ENCODE results near the gene MLXIP.
"Not testable (repeated sequence)": the region's sequence is repeated elsewhere in the genome, so short reads cannot be mapped to it uniquely, and the experiment has no call there.

The MLXIP gene

DNA sequence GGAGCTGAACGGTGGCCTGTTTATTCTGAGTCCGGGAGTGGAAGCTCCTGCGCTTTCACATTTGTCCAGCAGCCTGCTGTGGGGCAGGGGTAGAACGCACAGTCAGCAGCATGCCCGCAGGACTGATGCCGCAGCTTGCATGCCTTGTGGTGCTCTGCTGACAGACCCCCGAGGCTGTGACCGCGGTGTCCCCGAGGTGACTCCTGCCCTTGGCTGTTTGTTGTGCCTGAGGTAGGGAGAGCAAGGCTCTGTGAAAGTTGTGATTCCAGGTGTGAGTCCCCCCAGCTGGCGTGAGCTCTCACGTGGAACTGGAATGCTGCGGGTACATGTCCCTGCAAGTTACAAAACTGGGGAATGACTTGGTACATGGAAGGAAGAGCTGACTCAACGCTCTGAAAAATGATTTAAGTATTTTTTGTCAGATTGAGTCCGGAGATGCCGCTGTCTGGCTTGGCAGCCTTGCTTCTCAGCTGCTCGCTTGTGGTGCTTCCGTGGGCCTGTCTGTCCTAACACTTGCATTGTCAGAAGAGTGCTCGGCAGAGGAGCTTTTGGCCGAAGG lies 18.1 kb downstream of the MLXIP start:
- no peak for DNase-seq (ENCODE audit: low read depth in 2 of 2)

DNA sequence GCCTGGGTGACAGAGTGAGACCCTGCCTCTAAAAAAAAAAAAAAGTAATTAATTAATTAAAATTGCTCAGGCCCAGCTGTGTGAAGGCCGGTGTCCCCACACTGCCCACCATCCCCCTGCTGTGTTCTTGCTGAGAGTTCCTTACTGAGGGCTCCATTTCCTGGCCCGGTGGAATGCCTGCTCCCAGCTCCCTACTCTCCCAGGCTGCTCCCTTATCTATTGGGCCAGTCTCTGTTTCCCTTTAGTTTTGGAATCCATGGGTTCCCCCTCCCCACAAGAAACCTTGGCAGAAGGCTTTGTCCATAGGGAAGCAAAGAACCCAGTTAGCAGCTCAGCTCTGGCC lies 19.0 kb downstream of the MLXIP start:
- DNase-seq (ENCODE audit: low read depth in 2 of 2) = no peak

DNA sequence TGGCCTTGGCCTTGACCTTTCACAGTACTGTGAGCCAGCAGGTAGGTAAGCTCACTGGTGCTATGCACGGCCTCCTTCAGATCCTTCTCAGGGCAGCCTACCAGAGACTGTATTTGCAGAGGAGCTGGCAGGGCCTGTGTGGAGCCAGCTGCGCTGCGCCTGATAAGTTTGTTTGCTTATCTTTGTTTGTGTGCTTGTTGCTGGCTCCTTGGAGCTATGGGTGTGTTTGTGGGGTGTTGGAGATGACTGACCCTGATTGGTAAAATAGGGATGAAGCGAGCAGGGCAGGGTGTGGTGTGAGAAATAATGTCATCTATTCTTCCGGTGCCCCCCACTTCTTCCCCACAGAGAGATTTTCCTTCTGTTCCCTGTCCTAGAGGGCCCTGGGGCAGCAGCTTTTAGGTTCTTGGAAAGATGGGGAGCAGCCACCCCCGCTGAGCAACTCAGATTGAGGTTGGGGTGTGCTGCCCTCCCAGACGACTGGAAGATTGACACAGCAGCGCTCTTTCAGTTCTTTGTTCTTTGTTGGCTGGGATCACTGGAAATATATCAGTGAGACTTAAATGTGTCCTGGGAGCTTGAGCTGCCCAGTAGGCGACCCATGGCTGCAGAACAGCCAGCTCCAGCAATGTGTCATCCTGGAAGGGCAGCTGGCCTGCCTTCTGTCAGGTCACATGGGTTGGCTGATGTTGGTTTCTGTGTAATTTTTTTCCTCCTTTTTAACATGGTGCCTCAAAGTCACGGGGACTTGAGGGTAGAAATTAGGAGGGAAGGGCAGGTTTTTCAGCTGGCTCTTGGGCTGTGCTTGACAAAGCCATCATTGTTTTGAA lies 19.6 kb downstream of the MLXIP start:
- no peak for DNase-seq (ENCODE audit: low read depth in 2 of 2)

DNA sequence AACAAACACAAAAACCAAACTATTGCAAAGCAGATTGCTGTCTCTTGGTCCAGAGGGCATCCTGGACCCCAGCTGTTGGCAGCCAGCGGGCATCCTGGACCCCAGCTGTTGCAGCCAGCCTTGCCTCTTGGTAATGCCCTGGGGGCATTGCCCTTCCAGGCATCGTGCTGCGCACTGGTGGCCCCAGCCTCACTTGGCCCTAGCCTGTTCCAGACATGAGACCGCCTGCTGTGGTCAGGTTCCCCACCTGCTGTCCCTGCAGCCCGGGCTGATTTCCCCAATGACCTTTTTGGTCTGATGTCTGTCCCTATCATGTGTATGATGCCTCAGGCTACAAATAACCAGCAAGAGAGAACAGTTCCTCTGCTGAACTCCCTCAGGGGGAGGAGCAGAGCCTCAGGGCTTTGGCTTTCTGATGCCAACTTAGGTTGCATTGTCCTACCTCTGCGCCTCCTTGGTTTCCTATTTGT lies 20.8 kb downstream of the MLXIP start:
- DNase-seq (ENCODE audit: low read depth in 2 of 2) = no peak

DNA sequence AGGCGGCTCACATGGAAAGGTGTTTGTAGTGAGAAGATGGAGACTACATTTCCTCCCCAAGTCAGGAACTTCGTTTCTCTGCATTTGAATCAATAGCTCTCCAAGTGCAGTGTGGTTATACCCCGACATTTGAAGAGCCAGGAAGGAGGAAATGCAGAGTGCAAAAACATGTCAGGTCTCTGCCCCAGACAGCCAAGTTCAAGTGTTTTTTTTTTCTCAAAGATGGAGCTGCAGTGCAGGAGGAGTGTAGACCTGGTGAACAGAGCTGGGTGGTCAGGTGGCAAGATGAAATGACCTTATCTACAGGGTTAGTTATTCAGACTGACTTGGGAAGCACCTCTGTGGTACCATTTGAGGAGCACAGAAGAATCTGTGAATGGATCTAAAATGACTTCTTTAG lies 21.3 kb downstream of the MLXIP start:
- DNase-seq (ENCODE audit: low read depth in 2 of 2) = no peak

DNA sequence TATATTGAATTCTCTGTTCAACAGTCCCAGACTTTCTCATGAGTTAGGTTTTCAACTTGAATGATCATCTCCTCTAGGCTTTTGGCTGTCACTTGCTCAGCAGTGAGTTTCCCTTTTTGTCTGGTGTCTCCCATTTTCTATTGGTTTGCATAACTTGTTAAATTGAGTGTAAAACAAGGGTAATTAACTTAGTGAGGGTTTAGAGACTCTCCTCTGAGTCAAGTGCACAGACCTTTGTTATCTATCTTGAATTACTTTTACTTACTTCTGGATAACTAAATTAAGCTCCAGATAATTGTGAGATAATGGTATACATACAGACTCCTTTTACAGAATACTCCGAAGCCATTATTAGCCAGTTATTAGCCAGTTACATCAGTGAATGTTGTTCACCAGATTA lies 22.0 kb downstream of the MLXIP start:
- no peak for DNase-seq (ENCODE audit: low read depth in 2 of 2)

DNA sequence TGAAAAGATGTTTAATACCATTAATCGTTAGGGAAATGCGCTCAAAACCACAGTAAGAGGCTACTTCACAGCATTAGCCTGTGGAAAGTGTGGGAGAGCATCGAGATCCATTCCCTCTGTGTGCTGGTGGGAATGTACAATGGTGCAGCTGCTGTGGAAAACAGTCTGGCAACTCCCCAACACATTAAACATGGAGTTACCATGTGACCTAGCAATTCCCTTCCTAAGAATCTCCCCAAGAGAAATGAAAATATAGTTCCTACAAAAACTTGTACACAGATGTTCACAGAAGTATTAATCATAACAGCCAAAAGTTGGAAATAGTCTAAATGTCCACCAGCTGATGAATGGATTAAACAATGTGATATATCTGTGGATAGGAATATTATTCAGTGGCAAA lies 23.8 kb downstream of the MLXIP start:
- DNase-seq (ENCODE audit: low read depth in 2 of 2) = no peak

DNA sequence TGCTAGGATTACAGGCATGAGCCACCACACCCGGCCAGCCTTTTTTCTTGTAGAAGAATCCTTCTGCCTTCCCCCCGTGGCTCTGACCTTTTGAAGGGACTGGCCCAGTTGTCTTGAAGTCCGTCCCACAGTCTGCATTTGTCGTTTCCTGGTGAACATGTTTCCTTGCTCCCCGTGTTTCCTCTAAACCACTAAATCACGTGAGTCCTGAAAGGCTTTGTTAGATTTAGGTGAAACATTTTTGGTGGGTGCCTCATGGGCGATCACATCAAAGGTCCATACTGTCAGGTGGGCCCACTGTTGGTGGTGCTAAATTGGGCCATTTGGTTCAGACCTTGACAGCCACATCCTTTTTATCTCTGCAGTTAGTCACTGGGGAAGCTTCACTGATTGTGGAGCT lies 26.3 kb downstream of the MLXIP start:
- no peak for DNase-seq (ENCODE audit: low read depth in 2 of 2)

DNA sequence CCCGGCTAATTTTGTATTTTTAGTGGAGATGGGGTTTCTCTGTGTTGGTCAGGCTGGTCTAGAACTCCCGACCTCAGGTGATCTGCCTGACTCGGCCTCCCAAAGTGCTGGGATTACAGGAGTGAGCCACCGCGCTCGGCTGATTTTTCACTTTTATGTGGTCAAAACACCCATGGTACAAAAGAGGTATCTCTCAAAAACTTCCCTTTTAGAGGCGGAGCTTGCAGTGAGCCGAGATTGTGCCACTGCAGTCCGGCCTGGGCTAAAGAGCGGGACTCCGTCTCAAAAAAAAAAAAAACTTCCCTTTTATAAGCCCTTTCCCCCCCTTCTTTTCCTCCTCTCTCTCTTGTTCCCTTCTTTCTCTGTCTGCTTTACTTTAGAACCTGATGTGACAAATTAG lies 26.9 kb downstream of the MLXIP start:
- not testable (repeated sequence) for DNase-seq (ENCODE audit: low read depth in 2 of 2)

DNA sequence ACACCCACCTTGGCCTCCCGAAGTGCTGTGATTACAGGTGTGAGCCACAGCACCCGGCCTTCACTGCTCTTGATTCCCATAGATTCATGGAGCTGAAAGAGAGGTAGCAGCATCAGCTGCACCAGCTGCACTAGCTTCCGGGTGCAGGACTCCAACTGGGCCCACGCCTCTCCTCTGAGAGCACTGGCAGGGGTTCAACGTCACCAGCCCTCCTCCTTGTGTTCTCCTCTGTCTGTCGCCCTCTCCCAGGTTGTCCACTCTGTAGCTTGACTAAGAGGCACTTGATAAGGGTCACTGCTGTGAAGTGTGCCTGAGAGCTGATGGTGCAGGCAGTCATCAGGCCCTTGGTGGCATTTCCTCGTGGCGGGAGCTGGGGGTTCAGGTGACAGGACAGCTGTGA lies 28.3 kb downstream of the MLXIP start:
- DNase-seq (ENCODE audit: low read depth in 2 of 2) = no peak

DNA sequence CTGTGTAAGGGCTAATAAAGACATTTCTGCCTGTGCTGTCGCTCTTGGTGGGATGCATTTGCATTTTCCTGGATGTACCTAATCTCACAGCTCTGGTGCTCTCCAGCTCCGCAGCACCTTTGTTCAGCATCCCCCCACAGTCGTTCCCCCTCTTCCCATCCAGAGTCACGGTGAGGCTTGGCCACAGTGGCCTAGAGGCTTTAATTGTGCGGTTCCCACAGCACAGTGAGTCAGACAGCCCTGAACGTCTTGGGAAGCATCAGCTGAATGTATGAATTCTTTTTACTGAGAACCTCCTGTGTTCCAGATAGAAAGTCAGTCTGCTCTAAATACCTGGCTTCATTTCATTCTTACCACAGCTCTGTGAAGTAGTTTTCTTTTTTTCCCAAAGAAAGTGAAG lies 28.7 kb downstream of the MLXIP start:
- no peak for DNase-seq (ENCODE audit: low read depth in 2 of 2)

DNA sequence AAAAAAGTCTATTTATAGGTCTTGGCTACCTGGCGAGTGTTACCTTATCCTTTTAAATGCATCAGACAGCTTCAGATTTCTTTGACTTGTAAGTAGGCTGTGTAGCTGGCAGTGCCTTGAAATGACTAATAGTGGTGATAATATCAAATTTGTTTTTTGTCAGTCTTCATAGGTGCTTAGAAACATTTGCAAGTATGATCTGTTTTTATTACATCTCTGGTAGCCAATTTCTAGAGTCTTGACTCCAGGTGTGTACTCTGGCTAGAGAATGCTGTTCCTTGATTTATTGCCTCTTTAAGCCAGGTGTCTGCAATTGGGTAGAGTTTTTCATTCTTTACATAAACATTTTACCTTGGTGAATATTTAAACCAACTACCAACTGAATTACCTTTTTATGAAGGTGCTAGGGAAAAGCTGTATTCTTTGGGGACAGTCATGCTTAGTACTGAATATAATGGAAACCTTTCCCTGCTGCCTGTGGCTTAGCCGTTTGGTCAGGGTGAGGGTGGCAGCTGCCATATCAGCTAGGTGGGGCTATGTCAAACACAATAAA lies 32.6 kb downstream of the MLXIP start:
- no peak for DNase-seq (ENCODE audit: low read depth in 2 of 2)

DNA sequence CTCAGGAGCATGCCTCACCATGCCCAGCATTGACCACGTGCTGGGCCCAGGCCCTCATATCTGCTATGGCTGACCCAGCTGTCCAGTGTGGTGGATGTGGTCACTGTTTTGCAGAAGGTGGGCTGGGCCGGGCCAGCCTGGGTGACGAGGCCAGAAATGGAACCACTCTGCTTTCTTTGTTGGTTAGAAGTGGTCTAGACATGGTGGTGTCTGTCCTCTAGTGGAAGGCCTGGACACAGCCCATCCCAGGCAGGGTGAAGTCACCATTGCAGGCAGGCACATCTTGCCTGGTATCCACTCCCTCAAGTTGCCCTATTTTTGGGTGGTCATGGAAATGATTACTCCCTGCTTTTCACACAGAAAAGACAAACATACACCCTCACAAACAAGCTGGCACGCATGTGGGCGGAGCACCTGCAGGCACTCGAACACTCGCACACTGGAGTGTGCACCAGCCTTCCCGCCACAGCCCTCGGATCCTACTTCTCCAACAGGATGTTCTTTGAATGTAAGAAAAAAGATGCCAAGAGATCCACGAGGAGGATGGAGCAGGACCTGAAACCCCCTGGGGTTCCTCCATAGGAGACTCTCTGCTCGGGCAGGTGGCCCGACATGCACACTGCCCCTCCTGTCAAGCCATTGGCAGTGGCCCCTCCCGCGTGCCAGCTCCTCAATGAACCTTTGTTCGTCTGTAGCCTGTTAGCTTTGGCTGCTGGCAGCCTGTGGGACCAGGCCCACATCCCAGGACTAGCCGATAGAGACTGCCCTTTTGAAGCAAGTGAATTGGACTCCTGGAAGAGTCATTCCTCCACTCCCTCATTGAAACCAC lies 38.4 kb downstream of the MLXIP start:
- DNase-seq (ENCODE audit: low read depth in 2 of 2) = no peak

DNA sequence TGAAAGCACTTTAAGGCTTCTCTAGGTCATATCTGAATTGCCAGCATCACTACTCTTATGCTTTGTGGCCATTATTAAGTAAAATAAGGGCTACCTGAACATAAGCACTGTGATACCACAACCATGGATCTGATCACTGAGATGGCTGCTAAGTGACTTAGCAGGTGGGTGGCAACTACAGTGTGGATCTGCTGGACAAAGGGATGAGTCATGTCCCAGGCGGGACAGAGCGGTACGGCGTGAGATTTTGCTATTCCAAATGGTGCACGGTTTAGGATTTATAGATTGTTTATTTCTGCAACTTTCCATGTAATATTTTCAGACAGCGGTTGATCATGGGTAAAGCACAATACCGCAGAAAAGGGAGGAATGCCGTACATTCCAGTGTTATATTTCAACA lies 39.4 kb downstream of the MLXIP start:
- no peak for DNase-seq (ENCODE audit: low read depth in 2 of 2)

DNA sequence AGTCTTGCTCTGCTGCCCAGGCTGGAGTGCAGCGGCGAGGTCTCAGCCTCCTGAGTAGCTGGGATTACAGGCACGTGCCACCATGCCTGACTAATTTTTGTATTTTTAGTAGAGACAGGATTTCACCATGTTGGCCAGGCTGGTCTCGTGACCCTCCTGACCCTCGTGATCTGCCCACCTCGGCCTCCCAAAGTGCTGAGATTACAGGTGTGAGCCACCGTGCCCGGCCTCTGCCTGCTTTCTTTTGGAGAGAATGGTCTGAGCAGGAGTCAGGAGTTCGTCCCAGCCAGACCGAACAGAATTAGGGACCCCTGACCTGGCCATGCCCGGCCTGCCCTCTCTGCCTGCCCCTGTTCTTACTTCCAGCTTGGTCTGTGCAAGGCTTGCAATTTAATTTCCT lies 42.8 kb downstream of the MLXIP start:
- DNase-seq (ENCODE audit: low read depth in 2 of 2) = not testable (repeated sequence)

DNA sequence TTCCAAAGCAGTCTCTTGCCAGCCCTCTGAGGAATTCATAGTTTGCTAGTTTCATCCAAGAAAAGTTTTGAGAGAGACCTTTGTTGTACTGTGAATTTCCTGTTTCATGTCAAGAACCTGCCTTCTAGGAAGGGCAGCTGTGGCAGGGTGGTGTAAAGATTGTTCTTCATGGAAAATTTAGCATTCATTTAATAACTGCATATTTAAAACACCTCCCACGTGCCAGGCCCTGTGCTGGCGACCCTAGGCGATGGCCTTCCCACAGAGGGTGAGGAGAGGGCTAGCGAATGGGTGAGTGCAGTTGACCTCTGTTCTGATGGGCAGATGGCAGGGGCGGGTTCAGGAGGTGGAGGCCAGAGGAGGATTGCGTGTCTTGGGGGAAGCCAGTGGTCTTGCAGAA lies 43.2 kb downstream of the MLXIP start:
- DNase-seq (ENCODE audit: low read depth in 2 of 2) = no peak

DNA sequence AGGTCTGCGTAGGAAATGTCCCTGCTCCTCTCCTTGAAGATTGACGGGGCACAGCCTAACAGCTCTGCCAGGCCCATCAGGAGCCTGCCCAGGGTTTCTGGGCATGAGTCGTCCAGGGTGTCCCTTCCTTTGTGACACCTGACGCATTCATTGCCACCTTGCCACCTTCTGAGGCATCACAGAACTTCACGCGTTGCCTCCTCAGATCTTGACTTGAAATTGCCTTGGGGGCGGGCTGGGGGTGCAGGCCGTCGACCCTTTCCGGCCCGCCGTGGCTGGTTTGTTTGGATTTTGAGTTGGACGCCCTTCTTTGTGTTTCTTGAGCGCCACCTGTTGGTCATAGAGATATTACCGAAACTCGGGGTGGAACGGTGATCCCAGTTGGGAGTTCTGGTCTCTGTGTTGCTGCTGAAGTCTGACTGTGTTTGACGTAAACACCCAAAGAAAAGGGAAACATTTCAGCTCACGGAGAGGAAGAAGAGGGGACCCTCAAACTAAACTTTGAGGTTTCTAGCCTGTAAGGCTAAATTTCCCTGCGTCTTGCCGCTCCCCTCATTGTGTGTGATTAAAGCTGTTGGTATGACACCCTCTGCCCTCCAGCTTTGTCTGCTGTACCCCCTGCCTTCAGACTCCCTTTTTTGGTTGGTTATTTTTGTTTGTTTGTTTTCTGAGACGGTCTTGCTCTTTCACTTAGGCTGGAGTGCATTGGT lies 44.6 kb downstream of the MLXIP start:
- DNase-seq (ENCODE audit: low read depth in 2 of 2) = peak; percentile 48 to 49

DNA sequence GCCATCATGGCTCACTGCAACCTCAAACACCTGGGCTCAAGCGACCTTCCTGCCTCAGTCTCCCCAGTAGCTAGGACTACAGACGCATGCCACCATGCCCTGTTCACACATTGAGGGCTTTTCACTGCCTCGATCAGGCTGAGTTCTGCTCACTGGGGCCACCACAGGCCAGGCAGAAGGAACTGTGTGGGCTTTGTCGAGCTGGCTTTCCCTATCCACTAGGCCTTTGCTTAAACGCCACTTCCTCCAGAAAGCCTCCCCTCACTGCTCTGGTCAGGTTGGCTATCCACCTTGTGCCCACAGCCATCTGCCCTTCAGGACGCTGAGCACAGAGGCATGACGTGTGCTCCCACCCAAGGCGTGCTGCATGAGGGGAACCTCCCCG lies 45.2 kb downstream of the MLXIP start:
- no peak for DNase-seq (ENCODE audit: low read depth in 2 of 2)

DNA sequence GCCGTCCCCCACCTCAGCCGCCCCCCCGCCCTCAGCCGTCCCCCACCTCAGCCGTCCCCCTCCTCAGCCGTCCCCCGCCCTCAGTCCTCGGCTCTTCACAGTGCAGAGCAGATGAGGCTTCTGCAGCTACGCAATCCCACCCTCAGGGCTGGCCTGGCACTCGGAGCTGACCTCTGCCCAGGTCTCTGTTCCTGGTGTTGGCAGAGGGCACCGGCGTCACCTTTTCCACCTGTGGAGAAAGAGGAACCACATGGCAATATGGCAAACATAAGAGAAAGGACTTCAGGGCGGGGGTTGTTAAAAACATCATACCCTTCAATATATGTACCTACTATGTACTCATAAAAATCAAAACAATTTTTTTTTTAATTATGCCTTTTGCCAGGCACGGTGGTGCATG lies 45.8 kb downstream of the MLXIP start:
- no peak for DNase-seq (ENCODE audit: low read depth in 2 of 2)

DNA sequence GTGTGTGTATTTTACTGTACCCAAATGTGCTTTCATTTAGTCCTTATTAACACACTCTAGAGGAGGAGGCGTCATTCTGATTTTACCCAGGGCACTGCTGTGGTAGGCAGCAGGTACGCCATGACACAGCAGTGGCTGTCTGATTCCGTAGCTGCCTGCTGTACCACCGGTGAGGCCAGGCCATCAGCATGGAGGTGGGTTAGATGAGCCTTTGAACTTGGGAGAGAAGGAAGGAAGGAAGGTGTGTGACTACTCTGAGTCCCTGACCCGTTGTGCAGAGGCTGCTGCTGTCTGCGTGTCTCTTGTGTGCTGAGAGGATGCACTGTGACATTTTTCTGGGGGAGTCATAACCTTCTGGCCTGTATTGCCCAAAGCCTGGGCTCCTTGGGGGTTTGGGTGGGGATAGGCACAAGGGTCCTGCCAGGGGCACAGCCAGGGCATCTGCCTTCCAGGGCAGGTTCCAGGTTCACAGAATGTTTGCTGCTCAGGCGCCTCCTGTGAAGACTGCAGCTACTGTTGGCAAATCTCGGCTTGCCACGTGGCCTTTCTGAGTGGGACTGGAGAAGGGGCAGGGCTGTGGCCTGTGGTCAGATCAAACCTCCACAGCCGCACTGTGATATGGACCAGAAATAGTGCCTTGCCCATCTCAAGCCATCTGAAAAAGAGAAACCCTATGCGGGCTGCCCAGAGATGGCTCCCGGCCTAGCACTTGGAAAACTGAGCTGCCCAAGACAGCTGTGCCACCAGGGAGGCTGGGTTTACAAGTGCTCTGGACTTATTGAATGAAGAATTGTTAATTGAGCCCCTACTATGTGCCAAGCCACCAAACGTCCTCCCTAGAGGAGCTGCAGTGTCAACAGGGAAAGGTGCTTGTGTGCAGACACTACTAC lies 47.1 kb downstream of the MLXIP start:
- no peak for DNase-seq (ENCODE audit: low read depth in 2 of 2)

DNA sequence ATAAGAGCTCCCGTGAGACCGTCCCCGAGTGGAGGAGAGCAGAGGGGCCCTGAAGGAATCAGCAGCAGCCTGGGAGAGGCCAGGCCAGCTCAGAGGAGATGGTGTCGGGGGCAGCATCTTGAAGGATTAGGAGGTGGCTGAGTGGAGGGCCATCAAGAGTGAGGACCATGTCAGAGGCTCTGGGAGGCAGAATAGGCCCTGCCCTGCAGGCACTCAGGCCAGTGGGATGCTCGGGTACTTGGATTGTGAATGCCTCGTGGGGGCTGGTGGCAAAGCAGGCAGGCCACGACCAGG lies 47.7 kb downstream of the MLXIP start:
- no peak for DNase-seq (ENCODE audit: low read depth in 2 of 2)
